HAP-1 (cell line): ENCODE measurements around the gene STX19.
"Not testable (repeated sequence)": the region's sequence is repeated elsewhere in the genome, so short reads cannot be mapped to it uniquely, and the experiment has no call there.

ENCODE experiments used
- DNase-seq, 2 experiments: peaks; one replicate each; pipeline ENCODE4 v3.0.0-alpha.2; 2016 to 2020; ENCODE audit warnings: low spot score in 2 of 2
- H3K27me3 ChIP-seq: fragments of 250-450 bp; sonication (Bioruptor Pico); 2 replicates; pipeline ENCODE4 v1.5.1; 2020; ENCODE audit warnings: low read depth, mild to moderate bottlenecking, moderate library complexity
- H3K36me3 ChIP-seq: fragments of 250-450 bp; sonication (Bioruptor Pico); replicated peaks from 2 replicates; pipeline ENCODE4 v1.5.1; 2020; ENCODE audit warnings: mild to moderate bottlenecking
- H3K4me1 ChIP-seq: fragments of 250-450 bp; sonication (Bioruptor Pico); 2 replicates; pipeline ENCODE4 v1.5.1; 2020; ENCODE audit warnings: mild to moderate bottlenecking
- H3K4me3 ChIP-seq: fragments of 250-450 bp; sonication (Bioruptor Pico); 2 replicates; pipeline ENCODE4 v1.5.1; 2020; ENCODE audit warnings: mild to moderate bottlenecking, moderate library complexity
- H3K9me3 ChIP-seq: fragments of 250-450 bp; sonication (Bioruptor Pico); 2 replicates; pipeline ENCODE4 v1.5.1; 2020; ENCODE audit warnings: mild to moderate bottlenecking, moderate library complexity
- in situ Hi-C: fragments of 300-500 bp; cut with MboI; formaldehyde crosslinking; loops from 3 replicates; pipeline ENCODE4 v1.14.3; 2020; ENCODE audit warnings: low sequenced_read_pairs, inconsistent platforms, mixed read lengths

Gene STX19

GRCh38 chr3:93979850-93980676, 48.3 kb downstream of the STX19 start, which contains the start of gene ARL13B:
TSS of gene ARL13B (plus strand) at chr3:93980155. CDS start at chr3:93980424, 269 bp downstream.
- in situ Hi-C loops, result no loop called here
- Histone ChIP-seq H3K4me3 (peak within 1 kb of the TSS; percentile 84), H3K9me3 (no peaks in the 10 kb centered on the region), H3K27me3 (no peaks in the 10 kb centered on the region), H3K4me1 (peaks cover 4% of the 10 kb centered on the region; the same call in 1 of the 2 replicates), H3K36me3 (no peaks in the 10 kb centered on the region)
- DNase-seq, result peak; percentile 97 to 98

- in situ Hi-C loops, result no loop called here
- H3K4me1 ChIP-seq, result peaks cover 6% of the 10 kb centered on the region; the same call in 1 of the 2 replicates
- peak; percentile 44 to 83 for DNase-seq
- peak within 1 kb of the TSS; percentile 38 for H3K4me3 ChIP-seq
- H3K27me3 ChIP-seq, result no peaks in the 10 kb centered on the region
- no peaks in the 10 kb centered on the region for H3K36me3 ChIP-seq
- no peaks in the 10 kb centered on the region for H3K9me3 ChIP-seq
These were observed 55.0 kb downstream of the STX19 start, which contains the start of gene PROS1 for GRCh38 chr3:93973131-93974126. TSS of gene PROS1 (minus strand) at chr3:93973896. CDS start at chr3:93973749, 147 bp downstream.

- DNase-seq, result no peak
- no peaks in the 10 kb centered on the region for H3K36me3 ChIP-seq
- in situ Hi-C loops, result no loop called here
- no peaks in the 10 kb centered on the region for H3K27me3 ChIP-seq
- peaks cover 6% of the 10 kb centered on the region; the same call in 1 of the 2 replicates for H3K4me1 ChIP-seq
- no peaks in the 10 kb centered on the region for H3K9me3 ChIP-seq
- no peak overlapping the region for H3K4me3 ChIP-seq
These were observed 58.4 kb downstream of the STX19 start for GRCh38 chr3:93969997-93970396.

GRCh38 chr3:93969443-93969842, 59.0 kb downstream of the STX19 start:
- no peaks in the 10 kb centered on the region for H3K9me3 ChIP-seq
- DNase-seq, result no peak
- H3K36me3 ChIP-seq, result no peaks in the 10 kb centered on the region
- peaks cover 6% of the 10 kb centered on the region; the same call in 1 of the 2 replicates for H3K4me1 ChIP-seq
- in situ Hi-C loops, result no loop called here
- H3K27me3 ChIP-seq, result no peaks in the 10 kb centered on the region
- no peak overlapping the region for H3K4me3 ChIP-seq

GRCh38 chr3:93965106-93965505, 63.3 kb downstream of the STX19 start:
- DNase-seq, H3K4me1 ChIP-seq, in situ Hi-C loops, H3K4me3 ChIP-seq, H3K27me3 ChIP-seq, H3K9me3 ChIP-seq, H3K36me3 ChIP-seq: not testable (repeated sequence)
